ENCODE results near the gene ARID1B. TPM values are rescaled to one million over a fixed set of nuclear protein-coding genes. Genes with fewer than 3 reads are reported as not detected.

Gene ARID1B
- total and polyA plus RNA-seq, 9 of the 15 experiments (the other 6 are each of a cell fraction or from before 2014, with no cell fraction given), result 12.5 to 50.5 (median 25.8) TPM

DNA sequence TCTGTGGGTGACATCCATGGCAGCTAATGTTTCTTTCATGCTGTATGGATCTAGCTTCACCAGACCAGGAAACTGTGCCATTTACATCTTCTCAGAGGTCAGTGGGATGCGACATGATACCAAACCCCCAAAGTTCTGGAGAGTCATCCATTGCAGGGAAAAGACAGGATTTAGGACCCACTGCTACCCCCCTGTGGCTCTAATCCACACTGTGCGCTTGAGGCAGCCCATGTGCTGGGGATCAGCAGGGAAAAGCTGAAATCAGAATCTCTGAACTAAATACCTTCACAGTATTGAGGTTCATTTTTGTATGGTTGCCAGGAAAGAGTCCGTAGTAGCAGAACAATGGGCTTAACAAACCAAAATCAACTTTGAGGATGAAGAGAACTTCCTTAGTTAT, 381.7 kb downstream of the ARID1B start:
- H3K27ac ChIP-seq (ENCODE audit: extremely low read depth, low read depth, low read length), result no peak overlapping the region
- intact Hi-C loops (cut with micrococcal nuclease), result loop anchor here (10.0 kb wide), 1 partner anchor 124 kb away; no protein-coding TSS in a partner anchor

More for the DNA sequence above, 381.7 kb downstream of the ARID1B start:
- no peak overlapping the region for H3K4me3 ChIP-seq
- H3K4me1 ChIP-seq (replicated peaks in 1 of 2; ENCODE audit: control insufficient read depth in 2 of 2, insufficient read depth in 2 of 2, low read length in 2 of 2), result 0 out of 5 replicates have a peak, but pooled peaks cover 0 to 3% of the 10 kb centered on the region in 2 experiments
- no peak overlapping the region for H3K9ac ChIP-seq (ENCODE audit: insufficient read depth in 1 of 2, low read depth in 2 of 2, low read length in 2 of 2)
- BruUV-seq (replicated peaks), result no TSS peak
- ATAC-seq (peak; percentile 63), FAIRE-seq (no peak), DNase-seq (ENCODE audit: extremely low read depth in 1 of 4, low spot score in 3 of 4) (no peak)
- TF ChIP-seq CTCF (IDR thresholded peaks at IDR 0.05 in 2 of 3, conservative IDR thresholded peaks at IDR 0.05 in 1 of 3; ENCODE audit: insufficient read depth in 2 of 3, low read depth in 1 of 3, low read length in 3 of 3), result peak; percentile 26 to 41 (median 34); a peak in 4 of 6 replicates
- TF ChIP-seq RAD21 (CRISPR knock-in tag; conservative IDR thresholded peaks at IDR 0.05 in 1 of 2, IDR thresholded peaks at IDR 0.05 in 1 of 2), result peak in 1 of 2 experiments; percentile 43; a peak in 1 of 4 replicates
- TF ChIP-seq PHF21A (IDR thresholded peaks at IDR 0.05; ENCODE audit: borderline replicate concordance, low read depth), result no peak
- H3K9me3 ChIP-seq (replicated peaks; ENCODE audit: control insufficient read depth, insufficient read depth, low read depth, low read length), result no peaks in the 10 kb centered on the region
- H3K79me2 ChIP-seq (ENCODE audit: control insufficient read depth, insufficient read depth, low read length), result no peaks in the 10 kb centered on the region
- ChIA-PET CTCF (ENCODE audit: low intra/inter-chr PET ratio) (interaction anchor here (0.9 kb wide), 1 partner anchor 124 kb away, joined by 3 read pairs; no protein-coding TSS in a partner anchor), POLR2A (interaction anchor here (0.9 to 1.2 kb wide), 2 partner anchors 14 to 145 kb away, joined by 3 to 6 read pairs; no protein-coding TSS in a partner anchor)
- no peaks in the 10 kb centered on the region for H3K9me1 ChIP-seq (ENCODE audit: control insufficient read depth, insufficient read depth, low read length)
- 0 out of 2 replicates have a peak, but pooled peaks cover 5% of the 10 kb centered on the region for H4K20me1 ChIP-seq (replicated peaks; ENCODE audit: control insufficient read depth, insufficient read depth, low read length)
- H3K36me3 ChIP-seq (ENCODE audit: control insufficient read depth, insufficient read depth, low read length), result no peaks in the 10 kb centered on the region; the same call in 2 of the 3 replicates
- no peaks in the 10 kb centered on the region for H3K27me3 ChIP-seq (ENCODE audit: control insufficient read depth in 2 of 2, insufficient read depth in 2 of 2, low read length in 2 of 2)
- H3K4me2 ChIP-seq (ENCODE audit: insufficient read depth, low read length), result no peak overlapping the region
- WGBS (ENCODE audit: insufficient coverage, low coverage, missing lambda C conversion rate), result 69% methylated on average over 3 of the region's 3 CpGs
- no peak overlapping the region for H2AFZ ChIP-seq (ENCODE audit: low read depth, low read length)
- in situ Hi-C loops (cut with MboI), result no loop called here
